Testis (tissue), 2 donors: Measurements from ENCODE around the gene UBASH3B.

Experiments
- CTCF ChIP-seq, 3 experiments: fragments of 450-650 bp in 2 of 3; fragments of 200-600 bp in 1 of 3; sonication (generic) in 1 of 3; IDR thresholded peaks; one replicate each; pipeline ENCODE4 v1.5.1; 2016 to 2019; ENCODE audit warnings: antibody characterized with exemption in 3 of 3, mild to moderate bottlenecking in 2 of 3, moderate library complexity in 1 of 3
- POLR2A ChIP-seq: fragments of 450-650 bp; IDR thresholded peaks from one replicate; pipeline ENCODE4 v1.6.1; 2017; ENCODE audit warnings: antibody characterized with exemption, mild to moderate bottlenecking, moderate library complexity

- no peak for TF ChIP-seq CTCF (IDR thresholded peaks at IDR 0.05)
- TF ChIP-seq POLR2A, result no peak
These were observed 42.2 kb downstream of the UBASH3B start for GRCh38 chr11:122697636-122698167.
